HG02759 (cell line): ENCODE results near the gene SORBS2.
"Not testable (repeated sequence)": the region's sequence is repeated elsewhere in the genome, so short reads cannot be mapped to it uniquely, and the experiment has no call there.

Source experiments
- ATAC-seq: cut with Tn5 transposase; IDR thresholded peaks from one replicate; pipeline ENCODE4 v1.9.1; 2021; ENCODE audit warnings: mild to moderate bottlenecking, moderate library complexity; ENCODE audit not compliant: unreplicated experiment

The SORBS2 gene, protein sequence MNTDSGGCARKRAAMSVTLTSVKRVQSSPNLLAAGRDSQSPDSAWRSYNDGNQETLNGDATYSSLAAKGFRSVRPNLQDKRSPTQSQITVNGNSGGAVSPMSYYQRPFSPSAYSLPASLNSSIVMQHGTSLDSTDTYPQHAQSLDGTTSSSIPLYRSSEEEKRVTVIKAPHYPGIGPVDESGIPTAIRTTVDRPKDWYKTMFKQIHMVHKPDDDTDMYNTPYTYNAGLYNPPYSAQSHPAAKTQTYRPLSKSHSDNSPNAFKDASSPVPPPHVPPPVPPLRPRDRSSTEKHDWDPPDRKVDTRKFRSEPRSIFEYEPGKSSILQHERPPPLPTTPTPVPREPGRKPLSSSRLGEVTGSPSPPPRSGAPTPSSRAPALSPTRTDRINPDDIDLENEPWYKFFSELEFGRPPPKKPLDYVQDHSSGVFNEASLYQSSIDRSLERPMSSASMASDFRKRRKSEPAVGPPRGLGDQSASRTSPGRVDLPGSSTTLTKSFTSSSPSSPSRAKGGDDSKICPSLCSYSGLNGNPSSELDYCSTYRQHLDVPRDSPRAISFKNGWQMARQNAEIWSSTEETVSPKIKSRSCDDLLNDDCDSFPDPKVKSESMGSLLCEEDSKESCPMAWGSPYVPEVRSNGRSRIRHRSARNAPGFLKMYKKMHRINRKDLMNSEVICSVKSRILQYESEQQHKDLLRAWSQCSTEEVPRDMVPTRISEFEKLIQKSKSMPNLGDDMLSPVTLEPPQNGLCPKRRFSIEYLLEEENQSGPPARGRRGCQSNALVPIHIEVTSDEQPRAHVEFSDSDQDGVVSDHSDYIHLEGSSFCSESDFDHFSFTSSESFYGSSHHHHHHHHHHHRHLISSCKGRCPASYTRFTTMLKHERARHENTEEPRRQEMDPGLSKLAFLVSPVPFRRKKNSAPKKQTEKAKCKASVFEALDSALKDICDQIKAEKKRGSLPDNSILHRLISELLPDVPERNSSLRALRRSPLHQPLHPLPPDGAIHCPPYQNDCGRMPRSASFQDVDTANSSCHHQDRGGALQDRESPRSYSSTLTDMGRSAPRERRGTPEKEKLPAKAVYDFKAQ (N-terminal part only)

GRCh38 chr4:185811509-185812364 is at the start of gene SORBS2:
Gene SORBS2, minus strand, starts transcription at chr4:185812194. Its CDS starts 121,623 bp downstream, at chr4:185690571.
- ATAC-seq: peak; percentile 89

DNA sequence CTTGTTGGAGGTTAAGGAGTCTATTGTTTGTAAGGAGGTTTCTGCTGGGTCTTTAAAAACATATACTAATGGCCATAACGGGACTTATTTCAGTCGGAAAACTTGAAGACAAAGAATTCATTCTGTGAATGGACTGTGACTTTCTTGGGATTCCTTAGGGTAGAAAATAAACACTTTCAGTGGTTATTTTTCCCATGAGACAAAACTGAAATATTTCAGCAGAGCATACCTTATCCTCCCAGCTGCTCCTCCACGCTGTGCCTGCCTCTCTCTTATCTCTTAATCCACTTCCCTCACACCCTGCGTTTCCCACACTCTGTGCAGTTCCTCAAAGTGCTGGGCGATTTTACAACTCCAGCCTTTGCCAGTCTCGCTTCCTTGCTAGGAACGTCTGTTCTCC is 47.1 kb upstream of the SORBS2 start:
- no peak for ATAC-seq

- ATAC-seq: not testable (repeated sequence)
Observed at GRCh38 chr4:185857561-185857960, 45.6 kb upstream of the SORBS2 start.

- ATAC-seq: no peak
Observed at GRCh38 chr4:185853841-185854240, 41.8 kb upstream of the SORBS2 start.

DNA sequence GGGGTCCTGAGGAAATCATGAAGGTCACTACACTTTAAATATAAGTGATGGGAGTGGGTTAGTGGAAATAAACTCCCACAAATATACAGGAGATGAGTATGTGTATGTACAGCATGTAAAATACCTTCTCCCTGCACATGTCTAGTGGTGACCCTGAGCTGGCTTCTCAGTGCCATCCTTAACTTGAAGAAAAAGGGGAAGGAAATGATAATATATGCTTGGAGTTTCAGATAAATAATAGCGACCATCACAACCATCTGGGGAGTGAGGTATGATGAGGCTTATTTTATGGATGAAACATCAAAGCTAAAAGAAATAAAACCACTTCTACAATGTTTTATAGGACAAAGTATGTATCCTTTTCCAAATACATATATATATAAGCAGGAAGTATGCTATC is 41.0 kb upstream of the SORBS2 start:
- no peak for ATAC-seq

DNA sequence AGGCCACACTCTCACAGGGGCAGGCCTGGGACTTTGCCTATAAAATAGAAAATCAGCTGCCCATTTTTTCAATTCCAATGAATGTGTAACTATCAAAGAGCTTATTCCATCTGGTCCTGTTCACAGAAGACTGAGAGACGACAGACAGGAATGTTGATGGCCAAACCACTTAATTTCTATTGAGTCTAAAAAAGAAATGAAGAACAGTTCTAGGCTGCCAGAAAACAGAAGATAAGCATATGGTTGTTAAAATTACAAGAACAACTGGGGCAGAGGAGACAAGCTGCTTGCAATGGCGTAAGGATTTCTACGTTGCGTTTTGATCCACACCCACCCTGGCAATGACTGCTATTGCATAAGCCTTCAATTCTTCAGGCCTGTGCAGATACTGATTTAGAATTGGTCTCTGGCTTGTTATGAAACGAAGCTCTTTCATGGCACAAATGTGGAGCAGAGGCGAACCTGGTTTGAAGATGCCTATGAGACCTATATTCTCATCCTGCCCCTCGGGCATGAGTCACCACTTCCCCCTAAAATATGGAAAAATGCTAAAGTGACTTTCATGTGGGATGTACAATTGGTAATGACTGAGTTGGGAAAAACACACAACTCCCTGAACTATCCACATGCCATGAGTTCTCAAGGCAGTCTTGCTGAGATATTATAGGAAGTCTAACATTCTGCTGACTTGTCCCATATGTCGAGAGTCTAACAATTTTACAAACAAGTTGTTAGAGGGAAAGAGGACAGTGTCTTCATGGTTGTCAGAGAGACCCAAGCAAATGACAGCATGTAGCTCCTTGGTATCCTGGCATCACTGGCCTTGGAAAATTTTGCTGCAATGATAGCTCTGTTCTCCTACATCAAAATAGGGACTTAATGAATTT is 37.9 kb upstream of the SORBS2 start:
- ATAC-seq: no peak

GRCh38 chr4:185847352-185848097 is 35.5 kb upstream of the SORBS2 start:
- no peak for ATAC-seq

GRCh38 chr4:185846505-185847150 is 34.6 kb upstream of the SORBS2 start:
- no peak for ATAC-seq

- no peak for ATAC-seq
Observed at GRCh38 chr4:185845966-185846365, 34.0 kb upstream of the SORBS2 start.

DNA sequence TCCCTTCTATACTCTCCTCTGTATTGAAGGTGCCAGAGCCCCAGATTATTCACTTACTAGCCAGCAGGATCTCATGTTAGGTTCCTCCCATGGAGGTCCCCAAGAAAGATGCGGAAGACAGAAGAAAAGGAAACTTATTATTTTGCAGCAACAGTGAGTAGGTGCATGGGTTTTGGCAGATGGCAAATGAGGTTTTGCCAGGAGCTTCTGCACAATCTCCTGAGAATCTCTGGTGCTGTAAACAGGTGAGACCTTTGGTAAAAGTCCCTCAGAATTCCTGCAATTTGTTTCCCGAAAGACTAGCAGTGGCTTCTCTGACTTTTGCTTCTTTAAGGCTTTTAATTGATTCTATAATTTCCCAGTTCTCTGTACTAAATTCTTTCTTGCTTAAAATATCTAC is 29.5 kb upstream of the SORBS2 start:
- no peak for ATAC-seq

- no peak for ATAC-seq
Observed at GRCh38 chr4:185840953-185841352, 29.0 kb upstream of the SORBS2 start.

- no peak for ATAC-seq
Observed at GRCh38 chr4:185840201-185840600, 28.2 kb upstream of the SORBS2 start.

- ATAC-seq: no peak
Observed at GRCh38 chr4:185839770-185840169, 27.8 kb upstream of the SORBS2 start.

DNA sequence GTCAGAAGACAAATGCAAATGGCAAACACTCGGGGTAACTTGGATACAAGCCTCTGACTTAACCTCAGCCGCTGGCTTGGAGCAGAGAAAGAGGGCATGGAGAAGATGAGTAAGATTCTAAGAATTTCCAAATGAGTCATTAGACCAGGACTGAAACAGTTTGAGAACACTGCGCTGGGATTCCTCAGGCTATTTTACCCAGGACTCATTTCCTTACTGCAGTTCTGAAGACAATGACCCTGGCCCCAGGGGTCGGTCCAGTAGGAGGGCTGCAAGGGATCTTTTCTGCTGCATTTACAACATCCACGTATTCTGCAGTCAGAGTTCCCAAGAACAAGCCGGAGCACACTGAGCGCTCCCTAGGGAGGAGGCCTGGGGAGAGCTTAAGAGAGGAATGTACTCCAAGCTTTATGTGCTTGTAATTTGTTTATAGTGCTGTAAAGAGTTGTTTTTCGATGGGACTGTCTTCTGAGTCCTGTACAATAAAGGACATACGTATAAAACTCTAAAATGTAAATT is 27.3 kb upstream of the SORBS2 start:
- ATAC-seq: no peak

DNA sequence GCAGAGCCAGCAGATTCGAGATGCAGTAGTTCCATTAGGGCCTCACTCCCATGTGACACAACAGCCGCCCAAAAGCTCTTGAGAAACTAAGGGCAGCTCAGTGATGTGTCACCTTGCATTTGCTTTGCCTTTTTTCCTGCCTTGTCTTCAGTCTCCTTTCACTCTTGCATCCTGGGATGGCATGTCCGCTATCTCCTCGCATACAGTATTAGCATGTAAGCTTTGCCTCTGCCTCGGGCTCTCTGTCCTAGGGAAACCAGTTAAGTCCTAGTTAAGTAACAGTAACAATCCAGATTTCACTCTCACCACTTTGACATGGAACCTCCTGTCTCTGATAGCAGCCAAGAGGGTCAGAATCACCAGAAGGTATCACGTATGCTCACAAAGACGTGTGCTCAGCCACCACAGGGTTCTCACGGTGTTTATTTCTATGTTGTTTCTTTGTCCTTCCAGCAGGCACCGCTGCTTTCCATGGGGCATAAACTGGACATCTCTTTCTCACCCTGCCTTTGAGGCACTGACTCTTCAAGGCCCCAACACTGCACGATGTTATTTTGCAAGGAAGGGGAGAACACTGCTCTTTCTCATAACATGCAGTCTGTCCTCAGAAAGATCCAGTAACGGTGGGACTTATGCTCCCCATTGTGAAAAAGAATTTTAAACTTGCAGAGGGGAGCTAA is 26.7 kb upstream of the SORBS2 start:
- no peak for ATAC-seq

- no peak for ATAC-seq
Observed at GRCh38 chr4:185838104-185838452, 26.1 kb upstream of the SORBS2 start.

DNA sequence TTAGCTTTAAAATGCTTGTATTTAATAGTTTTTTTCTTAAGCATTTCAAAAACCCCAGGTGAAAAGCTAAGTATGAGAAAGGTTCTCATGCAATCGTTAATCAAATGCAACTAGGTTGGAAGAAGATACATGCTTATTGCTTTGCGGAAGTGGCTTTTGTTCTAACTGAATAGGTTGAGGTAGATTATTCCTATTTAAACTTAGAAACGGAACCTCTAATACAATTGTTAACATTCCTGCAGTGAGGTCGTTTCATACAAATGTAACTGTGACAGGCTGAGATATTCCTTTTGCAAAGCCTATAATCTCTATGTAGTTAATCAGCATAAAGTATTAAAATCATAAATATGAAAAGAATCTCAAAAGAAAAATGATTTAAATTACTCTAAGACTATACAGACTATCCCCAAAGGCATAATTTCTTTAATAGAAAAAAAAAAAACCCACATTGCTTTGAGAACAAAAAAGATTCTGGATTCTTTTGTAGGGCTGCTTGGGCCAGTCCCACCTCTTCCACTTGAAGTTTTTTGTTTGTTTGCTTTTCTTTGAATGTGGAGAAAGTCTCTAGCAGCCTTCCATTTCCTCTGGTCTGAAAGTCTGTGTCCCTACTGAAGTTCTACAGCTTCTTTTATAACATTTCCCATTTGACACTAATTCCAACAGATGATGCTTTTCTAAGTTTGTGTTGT is 25.6 kb upstream of the SORBS2 start:
- no peak for ATAC-seq
